ENCODE data around the gene TIMM21.

DNA sequence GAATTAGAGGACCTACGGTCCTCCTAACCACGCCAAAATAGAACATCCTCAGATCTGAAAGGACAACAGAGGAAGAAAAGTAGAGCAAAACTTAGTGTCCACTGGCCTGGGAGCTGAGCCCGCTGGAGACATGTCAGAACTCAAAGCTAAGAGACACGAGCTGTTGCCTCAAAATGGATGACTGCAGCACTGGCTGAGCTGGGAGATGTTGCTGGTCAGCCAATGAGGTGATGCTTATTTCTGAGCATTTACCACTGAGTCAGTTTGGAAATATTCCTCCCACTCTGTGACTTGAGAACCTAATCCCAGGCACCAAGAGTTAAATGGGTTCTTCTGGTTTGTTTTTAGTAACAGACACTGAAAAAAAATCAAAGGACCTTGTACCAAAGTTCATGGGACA lies 33.3 kb upstream of the TIMM21 start:
- TF ChIP-seq, protein P1, sequence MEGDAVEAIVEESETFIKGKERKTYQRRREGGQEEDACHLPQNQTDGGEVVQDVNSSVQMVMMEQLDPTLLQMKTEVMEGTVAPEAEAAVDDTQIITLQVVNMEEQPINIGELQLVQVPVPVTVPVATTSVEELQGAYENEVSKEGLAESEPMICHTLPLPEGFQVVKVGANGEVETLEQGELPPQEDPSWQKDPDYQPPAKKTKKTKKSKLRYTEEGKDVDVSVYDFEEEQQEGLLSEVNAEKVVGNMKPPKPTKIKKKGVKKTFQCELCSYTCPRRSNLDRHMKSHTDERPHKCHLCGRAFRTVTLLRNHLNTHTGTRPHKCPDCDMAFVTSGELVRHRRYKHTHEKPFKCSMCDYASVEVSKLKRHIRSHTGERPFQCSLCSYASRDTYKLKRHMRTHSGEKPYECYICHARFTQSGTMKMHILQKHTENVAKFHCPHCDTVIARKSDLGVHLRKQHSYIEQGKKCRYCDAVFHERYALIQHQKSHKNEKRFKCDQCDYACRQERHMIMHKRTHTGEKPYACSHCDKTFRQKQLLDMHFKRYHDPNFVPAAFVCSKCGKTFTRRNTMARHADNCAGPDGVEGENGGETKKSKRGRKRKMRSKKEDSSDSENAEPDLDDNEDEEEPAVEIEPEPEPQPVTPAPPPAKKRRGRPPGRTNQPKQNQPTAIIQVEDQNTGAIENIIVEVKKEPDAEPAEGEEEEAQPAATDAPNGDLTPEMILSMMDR (IDR thresholded peaks at IDR 0.05) = no peak
- no peak for TF ChIP-seq EZH2 (IDR thresholded peaks at IDR 0.05)
